ENCODE measurements around the gene AHCYL2.

DNA sequence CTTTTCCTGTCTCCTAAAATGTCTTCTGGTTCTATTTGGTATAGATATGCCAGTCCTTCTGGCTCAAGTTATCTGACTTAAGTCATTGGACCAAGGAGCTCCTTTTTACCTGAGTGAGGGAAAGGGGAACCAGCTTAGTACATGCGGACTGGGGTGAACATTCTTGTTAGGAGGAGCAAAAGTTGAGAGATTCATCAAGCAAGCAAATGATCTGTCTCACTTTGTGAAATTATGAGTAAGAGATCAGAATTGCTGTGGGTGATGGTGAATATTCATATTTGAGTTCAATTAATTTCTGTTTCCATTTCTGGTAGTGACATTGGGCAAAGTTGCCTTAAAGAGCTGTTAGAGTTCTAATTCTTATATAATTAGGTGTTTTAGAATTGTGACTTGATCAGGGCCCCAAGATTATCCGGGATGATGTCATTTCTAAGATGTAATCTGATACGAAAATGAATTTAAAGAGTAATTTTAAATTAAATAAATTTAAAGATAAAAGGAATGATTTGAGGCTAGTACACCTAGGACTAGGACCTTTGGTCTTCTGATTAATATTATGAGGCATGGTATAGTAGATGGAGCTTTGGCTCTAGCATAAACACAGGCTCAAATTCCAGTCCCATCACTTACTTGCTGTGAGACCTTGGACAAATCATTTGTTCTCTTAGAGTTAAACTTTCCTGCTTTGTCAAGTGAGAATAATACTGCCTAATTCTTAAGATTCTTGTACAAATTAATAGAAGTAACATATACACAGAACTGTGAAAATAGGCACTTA, 149.0 kb downstream of the AHCYL2 start:
- TF ChIP-seq CTCF (IDR thresholded peaks at IDR 0.05) (no peak), EZH2 (IDR thresholded peaks at IDR 0.05) (no peak), EZH2phosphoT487 (IDR thresholded peaks at IDR 0.05) (no peak)
